HT-29 (cell line): ENCODE measurements around the gene CACNA1C. TPM values are rescaled to one million over a fixed set of nuclear protein-coding genes. Genes with fewer than 3 reads are reported as not detected.

Experiments used
- DNase-seq: peaks from one replicate; pipeline ENCODE4 v3.0.0-alpha.2; 2015; ENCODE audit warnings: low spot score
- total RNA-seq: library from RNA; depleted of rRNA; stranded (reverse); fragments of >200 nt; shearing (Covaris generic); gene quantifications from 2 replicates; pipeline ENCODE4 v1.2.3, GENCODE V29; 2014

The CACNA1C gene
- total RNA-seq, 1 experiment from 2014 or later = under 0.01 TPM

- DNase-seq = no peak
Observed at GRCh38 chr12:2653461-2653965, 600.7 kb downstream of the CACNA1C start.

GRCh38 chr12:2654311-2654710 lies 601.5 kb downstream of the CACNA1C start:
- DNase-seq = no peak

GRCh38 chr12:2654741-2655140 lies 602.0 kb downstream of the CACNA1C start:
- DNase-seq = no peak

- DNase-seq = no peak
Observed at GRCh38 chr12:2662524-2662923, 609.7 kb downstream of the CACNA1C start.

- no peak for DNase-seq
Observed at GRCh38 chr12:2664721-2665577, 612.2 kb downstream of the CACNA1C start.

GRCh38 chr12:2666411-2666810 lies 613.6 kb downstream of the CACNA1C start:
- no peak for DNase-seq

- DNase-seq = no peak
Observed at GRCh38 chr12:2666846-2667245, 614.1 kb downstream of the CACNA1C start.

- no peak for DNase-seq
Observed at GRCh38 chr12:2667716-2668440, 615.1 kb downstream of the CACNA1C start.

GRCh38 chr12:2668816-2669215 lies 616.0 kb downstream of the CACNA1C start:
- no peak for DNase-seq

GRCh38 chr12:2669560-2669959 lies 616.8 kb downstream of the CACNA1C start:
- no peak for DNase-seq

- DNase-seq = no peak
Observed at GRCh38 chr12:2672863-2673262, 620.1 kb downstream of the CACNA1C start.

- DNase-seq = no peak
Observed at GRCh38 chr12:2673966-2674810, 621.4 kb downstream of the CACNA1C start.

- DNase-seq = no peak
Observed at GRCh38 chr12:2675776-2676175, 623.0 kb downstream of the CACNA1C start.

GRCh38 chr12:2677142-2677880 lies 624.5 kb downstream of the CACNA1C start:
- no peak for DNase-seq

- DNase-seq = no peak
Observed at GRCh38 chr12:2678426-2678825, 625.6 kb downstream of the CACNA1C start.

GRCh38 chr12:2679068-2679815 lies 626.5 kb downstream of the CACNA1C start:
- DNase-seq = no peak

- DNase-seq = no peak
Observed at GRCh38 chr12:2679816-2680675, 627.3 kb downstream of the CACNA1C start.

GRCh38 chr12:2680676-2681039 lies 627.9 kb downstream of the CACNA1C start:
- no peak for DNase-seq

- DNase-seq = no peak
Observed at GRCh38 chr12:2681450-2682205, 628.8 kb downstream of the CACNA1C start.
